Measurements from ENCODE around the gene ZNF654. TPM values are rescaled to one million over a fixed set of nuclear protein-coding genes. Genes with fewer than 3 reads are reported as not detected.

The ZNF654 gene
- total and polyA plus RNA-seq, 9 of the 15 experiments (the other 6 are each of a cell fraction or from before 2014, with no cell fraction given): 2.4 to 8.6 (median 5.1) TPM

GRCh38 chr3:88192631-88193030 is 133.6 kb downstream of the ZNF654 start:
- no peak overlapping the region for H3K4me2 ChIP-seq (ENCODE audit: insufficient read depth, low read length)
- BruUV-seq (replicated peaks): no TSS peak
- no peak for TF ChIP-seq PHF21A (IDR thresholded peaks at IDR 0.05; ENCODE audit: borderline replicate concordance, low read depth)
- no peak for TF ChIP-seq THAP12 (CRISPR knock-in tag; IDR thresholded peaks at IDR 0.05)
- no peak for TF ChIP-seq BCLAF1 (IDR thresholded peaks at IDR 0.05; ENCODE audit: borderline replicate concordance in 1 of 2, control insufficient read depth in 1 of 2, low read depth in 2 of 2, low read length in 1 of 2)
- no peak for TF ChIP-seq ZFPM2 (CRISPR knock-in tag; IDR thresholded peaks at IDR 0.05)
- no peak for TF ChIP-seq ESRRB (CRISPR knock-in tag; IDR thresholded peaks at IDR 0.05; ENCODE audit: borderline replicate concordance)
- TF ChIP-seq E2F3 (CRISPR knock-in tag; IDR thresholded peaks at IDR 0.05): no peak
- TF ChIP-seq ATF4 (CRISPR knock-in tag; IDR thresholded peaks at IDR 0.05): no peak
- TF ChIP-seq SMARCE1 (IDR thresholded peaks at IDR 0.05): no peak
- ChIA-PET CTCF (ENCODE audit: low intra/inter-chr PET ratio) (no interaction called here), POLR2A (no interaction called here)
- no peaks in the 10 kb centered on the region; a peak in 3 of 5 replicates for H3K4me1 ChIP-seq (replicated peaks in 1 of 2; ENCODE audit: control insufficient read depth in 2 of 2, insufficient read depth in 2 of 2, low read length in 2 of 2)
- H3K9ac ChIP-seq (ENCODE audit: insufficient read depth in 1 of 2, low read depth in 2 of 2, low read length in 2 of 2): no peak overlapping the region
- DNase-seq (ENCODE audit: extremely low read depth in 1 of 4, low spot score in 3 of 4) (no peak), FAIRE-seq (no peak), ATAC-seq (no peak)
- H3K4me3 ChIP-seq: no peak overlapping the region
- WGBS (ENCODE audit: insufficient coverage, low coverage, missing lambda C conversion rate): 7% methylated on average over 3 of the region's 3 CpGs
- H3K36me3 ChIP-seq (ENCODE audit: control insufficient read depth, insufficient read depth, low read length): no peaks in the 10 kb centered on the region
- H3K27ac ChIP-seq (ENCODE audit: extremely low read depth, low read depth, low read length): no peak overlapping the region
- intact Hi-C loops (cut with micrococcal nuclease) (no loop called here), in situ Hi-C loops (cut with MboI) (no loop called here)
- no peaks in the 10 kb centered on the region for H3K79me2 ChIP-seq (ENCODE audit: control insufficient read depth, insufficient read depth, low read length)
- H3K9me1 ChIP-seq (ENCODE audit: control insufficient read depth, insufficient read depth, low read length): no peaks in the 10 kb centered on the region
- no peaks in the 10 kb centered on the region for H3K27me3 ChIP-seq (ENCODE audit: control insufficient read depth in 2 of 2, insufficient read depth in 2 of 2, low read length in 2 of 2)
- no peaks in the 10 kb centered on the region for H3K9me3 ChIP-seq (replicated peaks; ENCODE audit: control insufficient read depth, insufficient read depth, low read depth, low read length)
- no peaks in the 10 kb centered on the region for H4K20me1 ChIP-seq (replicated peaks; ENCODE audit: control insufficient read depth, insufficient read depth, low read length)
- H2AFZ ChIP-seq (ENCODE audit: low read depth, low read length): no peak overlapping the region

All from K562 (cell line).